NAMALWA (cell line): Measurements from ENCODE around the gene EHMT1.

Source experiments
- DNase-seq: peaks from one replicate; pipeline ENCODE4 v3.0.0-alpha.2; 2015; ENCODE audit warnings: low spot score

The EHMT1 gene

DNA sequence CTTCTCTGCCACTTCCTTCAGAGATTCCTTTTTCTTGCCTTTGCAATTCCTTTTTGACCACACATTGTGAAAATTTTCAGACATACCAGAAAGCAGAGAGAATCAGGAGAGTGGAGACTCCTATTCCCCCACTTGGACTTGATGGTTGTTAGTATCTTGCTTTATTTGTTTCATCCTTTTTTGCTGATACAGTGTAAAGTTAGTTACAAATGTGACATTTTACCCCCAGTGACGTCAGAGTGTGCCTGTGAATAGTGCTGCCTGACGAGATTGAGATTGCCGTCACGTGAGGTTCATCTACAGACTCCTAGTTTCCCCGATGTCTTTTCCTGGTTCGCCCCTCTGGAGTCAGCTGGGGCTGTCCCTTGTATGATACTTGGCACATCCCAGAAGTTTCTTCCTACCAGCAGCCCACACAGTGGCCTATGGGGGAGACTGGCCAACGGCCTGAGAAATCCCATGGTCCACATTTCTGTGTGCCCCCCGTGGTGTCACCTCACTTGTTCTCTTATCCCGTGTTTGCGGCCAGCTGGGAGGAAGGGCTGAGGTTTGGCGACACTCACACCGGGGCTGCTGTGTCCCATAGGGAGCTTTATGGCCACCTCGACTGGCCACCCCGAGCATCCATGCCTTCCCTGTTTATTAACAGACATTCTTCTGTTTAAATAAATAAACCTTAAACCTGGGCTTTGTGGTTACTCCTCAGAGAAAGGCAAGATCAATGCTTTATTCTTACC lies 210.6 kb downstream of the EHMT1 start:
- DNase-seq: no peak

- DNase-seq: no peak
These were observed 213.4 kb downstream of the EHMT1 start for GRCh38 chr9:137832191-137832700.

GRCh38 chr9:137832830-137833590 lies 214.2 kb downstream of the EHMT1 start:
- no peak for DNase-seq

DNA sequence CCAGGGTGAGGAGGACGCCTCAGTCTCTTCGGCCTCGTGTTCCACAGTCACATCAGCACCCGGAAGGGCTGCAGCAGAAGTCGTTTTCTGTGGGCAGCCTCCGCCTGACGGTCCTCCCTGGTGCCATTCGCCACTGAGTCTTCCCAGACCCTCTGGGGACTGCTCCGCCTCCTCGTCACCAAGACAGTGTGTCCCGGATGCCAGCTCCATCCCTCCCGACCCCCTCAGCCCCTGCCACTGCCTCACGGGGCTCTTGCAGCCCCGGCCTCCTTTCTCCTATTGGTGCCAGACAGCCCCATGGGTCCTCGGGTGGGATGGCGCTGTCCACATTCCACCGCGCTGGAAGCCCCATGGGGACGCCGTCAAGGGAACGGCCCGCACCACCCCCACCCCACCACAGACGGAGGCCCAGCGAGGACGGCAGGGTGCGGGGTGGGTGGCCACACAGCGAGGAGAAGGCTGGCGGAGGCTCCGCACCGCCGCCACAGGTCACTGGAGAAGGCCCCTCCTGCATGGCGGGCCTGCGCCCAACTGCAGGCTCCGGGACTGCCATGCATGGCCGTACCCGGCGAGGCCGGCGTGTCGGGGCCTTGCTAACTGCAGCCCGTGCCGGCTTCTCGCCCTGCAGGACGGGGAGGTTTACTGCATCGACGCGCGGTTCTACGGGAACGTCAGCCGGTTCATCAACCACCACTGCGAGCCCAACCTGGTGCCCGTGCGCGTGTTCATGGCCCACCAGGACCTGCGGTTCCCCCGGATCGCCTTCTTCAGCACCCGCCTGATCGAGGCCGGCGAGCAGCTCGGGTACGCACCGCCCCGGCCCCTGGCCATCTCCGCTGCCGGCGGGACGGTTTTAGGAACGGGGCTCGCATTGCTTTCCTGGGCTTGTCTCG lies 215.2 kb downstream of the EHMT1 start:
- DNase-seq: no peak

DNA sequence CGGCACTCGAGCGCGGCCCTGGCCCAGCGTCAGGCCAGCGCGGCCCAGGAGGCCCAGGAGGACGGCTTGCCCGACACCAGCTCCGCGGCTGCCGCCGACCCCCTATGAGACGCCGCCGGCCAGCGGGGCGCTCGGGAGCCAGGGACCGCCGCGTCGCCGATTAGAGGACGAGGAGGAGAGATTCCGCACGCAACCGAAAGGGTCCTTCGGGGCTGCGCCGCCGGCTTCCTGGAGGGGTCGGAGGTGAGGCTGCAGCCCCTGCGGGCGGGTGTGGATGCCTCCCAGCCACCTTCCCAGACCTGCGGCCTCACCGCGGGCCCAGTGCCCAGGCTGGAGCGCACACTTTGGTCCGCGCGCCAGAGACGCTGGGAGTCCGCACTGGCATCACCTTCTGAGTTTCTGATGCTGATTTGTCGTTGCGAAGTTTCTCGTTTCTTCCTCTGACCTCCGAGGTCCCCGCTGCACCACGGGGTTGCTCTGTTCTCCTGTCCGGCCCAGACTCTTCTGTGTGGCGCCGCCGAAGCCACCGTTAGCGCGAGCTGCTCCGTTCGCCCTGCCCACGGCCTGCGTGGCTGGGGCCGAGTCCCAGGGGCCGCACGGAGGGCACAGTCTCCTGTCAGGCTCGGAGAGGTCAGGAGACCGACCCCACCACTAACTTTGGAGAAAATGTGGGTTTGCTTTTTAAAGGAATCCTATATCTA lies 216.2 kb downstream of the EHMT1 start:
- no peak for DNase-seq

GRCh38 chr9:137836151-137836830 lies 217.5 kb downstream of the EHMT1 start:
- DNase-seq: no peak

- no peak for DNase-seq
These were observed 218.0 kb downstream of the EHMT1 start for GRCh38 chr9:137836831-137837241.

GRCh38 chr9:137837345-137838278 lies 218.8 kb downstream of the EHMT1 start:
- no peak for DNase-seq

DNA sequence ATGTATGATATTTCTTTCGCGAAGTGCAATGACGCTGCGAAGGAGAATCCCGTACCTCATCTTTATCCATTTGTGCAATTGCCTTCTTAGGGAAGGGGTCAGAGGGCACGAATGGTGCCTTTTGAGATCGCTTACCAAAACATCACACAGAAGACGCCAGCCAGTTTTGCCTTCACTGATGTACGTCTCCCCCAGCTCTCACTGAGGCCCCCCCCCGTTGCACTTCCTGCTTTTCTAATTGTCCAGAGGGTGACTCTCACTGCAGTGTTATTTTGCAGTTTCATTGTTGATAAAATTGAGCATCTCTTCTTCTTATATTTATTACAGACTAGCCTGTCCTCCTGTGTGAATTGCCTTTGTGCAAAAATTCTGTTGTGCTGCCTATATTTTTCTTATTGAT lies 219.8 kb downstream of the EHMT1 start:
- DNase-seq: no peak

DNA sequence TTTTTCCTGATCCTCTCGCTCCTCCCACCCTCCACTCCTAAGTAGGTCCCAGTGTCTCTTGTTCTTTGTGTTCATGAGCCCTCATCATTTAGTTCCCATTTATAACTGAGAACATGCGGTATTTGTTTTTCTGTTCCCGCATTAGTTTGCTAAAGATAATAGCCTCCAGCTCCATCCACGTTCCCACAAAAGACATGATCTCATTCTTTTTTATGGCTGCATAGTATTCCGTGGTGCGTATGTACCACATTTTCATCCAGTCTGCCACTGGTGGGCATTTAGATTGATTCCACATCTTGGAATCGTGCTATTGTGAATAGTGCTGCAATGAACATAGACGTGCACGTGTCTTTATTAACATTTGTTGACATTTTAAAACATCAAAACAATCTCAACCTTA lies 224.6 kb downstream of the EHMT1 start:
- no peak for DNase-seq

DNA sequence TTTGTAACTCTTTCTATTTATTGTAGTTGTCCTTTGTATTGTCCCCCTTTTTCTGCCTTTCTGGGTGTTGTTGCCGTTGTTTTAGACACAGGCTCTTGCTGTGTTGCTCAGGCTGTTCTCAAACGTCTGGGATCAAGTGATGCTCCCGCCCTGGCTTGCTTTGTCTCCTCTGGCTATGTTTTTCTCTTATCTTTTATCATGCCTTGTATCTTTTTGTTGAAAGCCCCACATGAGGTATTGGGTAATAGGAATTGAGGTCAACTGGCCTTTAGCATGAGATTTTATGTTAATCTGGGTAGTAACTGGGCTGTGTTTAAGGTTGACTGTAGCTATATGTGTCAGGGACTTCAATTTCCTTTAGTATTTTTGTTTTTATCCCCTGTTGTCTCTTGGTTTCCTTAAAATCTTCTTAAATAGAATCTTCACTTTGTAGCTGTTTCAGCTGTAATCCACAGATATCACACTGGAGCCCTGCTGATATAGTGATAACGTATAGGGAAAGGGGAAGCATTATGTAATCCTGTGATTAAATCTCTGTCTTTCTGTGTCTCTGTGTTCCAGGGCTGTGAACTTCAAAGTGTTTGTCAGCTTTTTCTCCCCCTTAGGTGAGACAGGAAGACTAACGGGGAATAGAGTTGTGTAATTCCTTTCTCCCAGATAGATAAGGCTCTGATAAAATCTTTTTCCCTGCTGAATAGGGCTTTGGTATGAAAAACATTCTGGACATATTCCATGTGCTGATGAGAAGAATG lies 232.9 kb downstream of the EHMT1 start:
- DNase-seq: no peak

DNA sequence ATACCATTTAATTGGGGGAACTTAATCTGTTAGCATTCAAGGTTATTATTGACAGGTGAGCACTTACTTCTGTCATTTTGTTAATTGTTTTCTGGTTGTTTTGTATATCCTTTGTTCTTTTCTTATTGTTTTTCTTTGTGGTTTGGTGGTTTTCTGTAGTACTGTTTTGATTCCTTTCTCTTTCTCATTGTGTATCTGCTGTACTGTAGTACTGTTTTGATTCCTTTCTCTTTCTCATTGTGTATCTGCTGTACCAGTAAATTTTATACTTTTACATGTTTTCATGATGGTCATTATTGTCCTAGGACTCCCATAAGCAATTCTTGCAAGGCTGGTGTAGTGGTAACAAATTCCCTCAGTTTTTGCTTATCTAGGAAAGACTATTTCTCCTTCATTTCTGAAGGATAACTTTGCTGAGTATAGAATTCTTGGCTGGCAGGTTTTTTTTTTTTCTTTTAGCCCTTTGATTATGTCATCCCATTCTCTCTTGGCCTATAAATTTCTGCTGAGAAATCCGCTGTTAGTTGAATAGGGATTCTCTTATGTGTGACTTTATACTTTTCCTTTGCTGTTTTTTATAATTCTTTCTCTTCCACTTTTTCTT lies 234.7 kb downstream of the EHMT1 start:
- no peak for DNase-seq

DNA sequence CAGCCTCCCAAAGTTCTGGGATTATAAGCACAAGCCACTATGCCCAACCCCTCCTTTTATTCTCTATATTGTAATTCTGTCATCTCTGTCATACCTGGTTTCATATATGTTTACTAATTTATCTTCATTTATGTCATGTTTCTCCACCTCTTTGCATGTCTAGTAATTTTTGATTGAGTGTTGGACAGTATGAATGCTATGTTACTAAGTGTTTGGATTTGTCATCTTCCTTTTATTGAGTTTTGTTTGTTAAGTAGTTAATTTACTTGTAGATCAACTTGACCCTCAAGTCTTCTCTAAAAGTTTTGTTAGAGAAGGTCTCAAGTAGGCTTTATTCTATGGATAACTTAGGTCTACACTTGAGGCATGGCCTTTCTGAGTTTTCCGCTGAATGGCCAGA lies 241.6 kb downstream of the EHMT1 start:
- no peak for DNase-seq

DNA sequence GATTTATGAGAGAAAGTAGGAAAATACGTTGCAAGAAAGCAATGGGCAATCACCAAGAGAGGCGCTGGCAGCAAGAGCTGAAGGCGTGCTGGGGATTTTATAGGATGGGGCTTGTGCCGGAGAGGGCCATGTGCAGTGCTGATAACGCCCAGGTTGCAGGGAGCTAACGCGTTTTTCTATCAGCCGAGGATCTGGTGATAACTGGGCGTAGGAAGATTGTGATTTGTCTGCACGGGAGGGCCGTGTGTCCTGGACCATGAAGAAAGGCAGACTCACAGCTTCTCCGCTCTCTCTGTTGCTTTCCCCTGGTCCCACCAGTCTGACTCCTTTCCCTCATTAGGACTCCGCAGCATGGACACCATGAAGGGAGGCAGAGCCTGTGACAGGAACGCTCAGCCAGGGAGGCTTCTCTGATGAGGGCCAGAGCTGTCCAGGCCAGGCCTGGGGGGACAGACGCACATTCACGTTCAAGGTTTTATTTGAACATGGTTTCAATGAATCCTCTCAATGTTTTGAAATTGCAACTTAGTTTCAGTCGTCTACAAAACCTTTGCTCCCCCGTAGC lies 246.9 kb downstream of the EHMT1 start:
- DNase-seq: no peak

GRCh38 chr9:137866226-137867141 lies 247.7 kb downstream of the EHMT1 start:
- no peak for DNase-seq

DNA sequence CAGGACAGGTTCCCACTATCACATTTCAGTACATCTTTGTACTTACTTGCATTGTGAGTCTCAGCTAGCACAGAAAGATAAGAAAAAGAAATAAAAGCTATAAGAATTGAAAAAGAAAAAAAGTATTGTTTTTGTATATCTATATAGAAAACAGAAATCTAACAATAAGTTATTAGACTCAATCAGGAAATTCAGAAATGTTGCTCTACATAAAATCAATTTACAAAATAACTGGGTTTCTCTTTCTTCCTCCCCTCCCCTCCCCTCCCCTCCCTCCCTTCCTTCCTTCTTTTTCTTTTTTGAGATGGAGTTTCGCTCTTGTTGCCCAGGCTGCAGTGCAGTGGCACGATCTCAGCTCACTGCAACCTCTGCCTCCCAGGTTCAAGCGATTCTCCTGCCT lies 251.6 kb downstream of the EHMT1 start:
- DNase-seq: no peak

GRCh38 chr9:137872296-137872695 lies 253.5 kb downstream of the EHMT1 start:
- DNase-seq: no peak
